IPS DF 6.9 (cell line): ENCODE measurements around the gene EPO.
"Not testable (repeated sequence)": the region's sequence is repeated elsewhere in the genome, so short reads cannot be mapped to it uniquely, and the experiment has no call there.

ENCODE experiments used
- DNase-seq: peaks from one replicate; pipeline ENCODE4 v3.0.0-alpha.2; 2013; ENCODE audit warnings: low read depth, low spot score
- H3K27ac ChIP-seq: one replicate; pipeline ENCODE4 v1.5.1; 2013; ENCODE audit warnings: low read length, control low read depth
- H3K27me3 ChIP-seq: 2 replicates; pipeline ENCODE4 v1.6.1; 2013; ENCODE audit warnings: mild to moderate bottlenecking, low read length; ENCODE audit not compliant: control insufficient read depth, insufficient read depth
- H3K36me3 ChIP-seq: 2 replicates; pipeline ENCODE4 v1.6.1; 2013; ENCODE audit warnings: low read length; ENCODE audit not compliant: control insufficient read depth, insufficient read depth
- H3K4me1 ChIP-seq: 2 replicates; pipeline ENCODE4 v1.6.1; 2013; ENCODE audit warnings: low read length; ENCODE audit not compliant: control insufficient read depth, insufficient read depth
- H3K4me3 ChIP-seq: 2 replicates; pipeline ENCODE4 v1.5.1; 2013; ENCODE audit warnings: mild to moderate bottlenecking, low read length
- H3K9me3 ChIP-seq: 2 replicates; pipeline ENCODE4 v1.6.1; 2013; ENCODE audit warnings: low read length, inconsistent platforms; ENCODE audit not compliant: control insufficient read depth, insufficient read depth
- WGBS: extraction: QIAGEN DNeasy Blood & Tissue Kit; methylation state at CpG from one replicate; pipeline ENCODE4 v1.1.7; 2013; ENCODE audit warnings: mixed read lengths, missing lambda C conversion rate; ENCODE audit not compliant: insufficient read length, insufficient coverage; 5-methylcytosine and 5-hydroxymethylcytosine counted together

Gene EPO

GRCh38 chr7:100689230-100690135, 30.8 kb upstream of the EPO start:
- DNase-seq: no peak
- Histone ChIP-seq H3K27ac (no peak overlapping the region), H3K9me3 (no peaks in the 10 kb centered on the region), H3K27me3 (no peaks in the 10 kb centered on the region), H3K4me1 (0 out of 2 replicates have a peak, but pooled peaks cover 2% of the 10 kb centered on the region), H3K36me3 (peaks cover 43% of the 10 kb centered on the region), H3K4me3 (no peak overlapping the region)
- no CpG with 5 or more reads among the region's 18 CpGs for WGBS

DNA sequence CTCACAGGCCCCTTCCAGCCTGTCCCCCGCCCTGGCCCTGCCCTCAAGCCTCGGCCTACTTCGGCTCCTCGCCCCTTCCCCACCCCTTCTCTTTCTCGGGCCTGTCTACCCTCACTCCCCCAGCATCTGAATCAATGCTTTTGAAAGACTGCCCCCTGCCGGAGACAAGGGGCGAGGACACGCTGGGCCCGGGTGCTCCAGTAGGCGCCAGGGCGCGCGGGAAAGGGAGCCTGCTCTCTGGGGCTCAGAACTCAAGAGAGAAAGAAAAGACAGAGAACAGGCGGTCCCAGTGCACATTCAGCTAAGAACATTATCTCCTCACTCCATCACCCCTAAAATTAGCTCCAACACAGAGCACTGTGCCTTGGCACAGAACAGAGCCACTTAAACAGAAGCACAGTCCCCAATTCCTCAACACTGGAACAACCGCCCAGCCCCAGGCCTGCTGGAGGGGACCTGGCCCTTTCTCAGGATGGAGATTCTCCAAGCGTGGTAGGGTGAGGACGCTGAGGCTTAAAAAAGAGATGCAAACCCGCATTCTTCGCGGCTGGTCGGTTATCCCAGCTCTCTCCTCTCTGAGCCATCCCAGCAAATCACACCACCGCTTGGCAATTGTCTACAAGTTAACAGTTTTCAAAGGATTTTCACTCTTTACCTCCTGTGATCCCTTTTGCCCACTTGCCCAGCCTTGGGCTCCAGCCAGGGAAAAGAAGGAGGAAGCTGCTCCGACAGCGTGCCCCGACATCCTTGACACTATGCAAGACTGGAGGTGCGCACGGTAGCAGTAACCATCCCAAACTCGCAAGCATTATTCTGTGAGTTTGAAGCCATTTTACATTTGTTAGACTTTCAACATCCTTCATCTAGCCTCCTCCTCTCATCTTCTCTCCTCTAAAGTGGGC, 28.3 kb upstream of the EPO start:
- Histone ChIP-seq H3K4me3 (peak overlapping the region; percentile 1; the same call in 1 of the 2 replicates), H3K27me3 (no peaks in the 10 kb centered on the region), H3K36me3 (peaks cover 19% of the 10 kb centered on the region), H3K27ac (no peak overlapping the region), H3K4me1 (0 out of 2 replicates have a peak, but pooled peaks cover 2% of the 10 kb centered on the region), H3K9me3 (no peaks in the 10 kb centered on the region)
- DNase-seq: peak; percentile 75
- WGBS: no CpG with 5 or more reads among the region's 28 CpGs

DNA sequence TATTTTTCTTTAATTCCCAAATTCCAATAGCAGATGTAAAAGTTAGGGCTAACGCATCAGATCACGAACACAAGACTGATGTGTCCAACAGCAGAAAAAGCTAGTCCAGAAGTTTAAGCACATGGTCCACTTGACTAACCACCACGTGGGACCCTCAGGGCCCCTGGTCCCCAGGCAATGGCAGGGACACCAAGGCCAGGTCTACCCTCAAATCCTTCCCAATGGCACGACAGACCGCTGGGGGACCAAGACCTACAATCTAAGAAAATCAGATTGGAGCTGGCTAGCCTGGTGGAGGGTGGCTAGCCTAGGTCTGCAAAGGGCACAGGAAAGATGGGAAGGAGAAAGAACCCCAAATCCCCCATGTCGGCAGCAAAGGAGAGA, 27.7 kb upstream of the EPO start:
- Histone ChIP-seq H3K9me3 (no peaks in the 10 kb centered on the region), H3K27ac (no peak overlapping the region), H3K4me3 (peak overlapping the region; percentile 88; the same call in 1 of the 2 replicates), H3K4me1 (0 out of 2 replicates have a peak, but pooled peaks cover 2% of the 10 kb centered on the region), H3K27me3 (no peaks in the 10 kb centered on the region), H3K36me3 (peaks cover 12% of the 10 kb centered on the region)
- no peak for DNase-seq
- no CpG with 5 or more reads among the region's 6 CpGs for WGBS

- no CpG with 5 or more reads among the region's 81 CpGs for WGBS
- DNase-seq: no peak
- H3K4me3 ChIP-seq: peak overlapping the region; percentile 88
- no peak overlapping the region for H3K27ac ChIP-seq
- no peaks in the 10 kb centered on the region for H3K27me3 ChIP-seq
- H3K36me3 ChIP-seq: peaks cover 5% of the 10 kb centered on the region
- no peaks in the 10 kb centered on the region for H3K9me3 ChIP-seq
- H3K4me1 ChIP-seq: 0 out of 2 replicates have a peak, but pooled peaks cover 2% of the 10 kb centered on the region
These were observed 26.8 kb upstream of the EPO start for GRCh38 chr7:100693312-100694097.

- Histone ChIP-seq H3K27ac (no peak within 1 kb of the TSS), H3K9me3 (no peaks in the 10 kb centered on the region), H3K4me3 (peak within 1 kb of the TSS; percentile 88), H3K4me1 (0 out of 2 replicates have a peak, but pooled peaks cover 2% of the 10 kb centered on the region), H3K36me3 (peaks cover 3% of the 10 kb centered on the region; the same call in 1 of the 2 replicates), H3K27me3 (no peaks in the 10 kb centered on the region)
- no peak for DNase-seq
- no CpG with 5 or more reads among the region's 102 CpGs for WGBS
These were observed 26.0 kb upstream of the EPO start, which contains the start of gene GIGYF1 for GRCh38 chr7:100694098-100694745. Gene GIGYF1 (minus strand): TSS chr7:100694250. CDS start chr7:100688238, 6,012 bp downstream.

GRCh38 chr7:100696123-100696521, 24.1 kb upstream of the EPO start:
- no CpG with 5 or more reads among the region's 6 CpGs for WGBS
- no peak for DNase-seq

DNA sequence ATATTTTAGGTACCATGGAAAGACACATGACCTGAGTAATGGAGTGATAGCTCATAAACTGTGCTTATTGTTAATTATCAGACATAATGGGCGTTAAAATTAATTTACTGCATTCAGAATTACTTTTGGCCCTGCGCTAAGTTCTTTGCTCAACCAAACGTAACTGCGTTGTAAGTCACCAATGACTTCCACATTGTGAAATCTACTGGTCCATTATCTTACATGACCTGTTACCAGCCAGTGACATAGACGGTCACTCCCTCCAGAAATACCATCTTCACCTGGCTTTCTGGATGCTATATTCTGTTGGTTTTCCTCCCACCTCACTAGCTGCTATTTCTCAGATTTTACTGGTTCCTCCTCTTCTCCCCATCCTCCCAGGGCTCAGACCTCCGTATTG, 21.2 kb upstream of the EPO start:
- no peak for DNase-seq
- Histone ChIP-seq H3K27ac (no peak overlapping the region), H3K27me3 (no peaks in the 10 kb centered on the region), H3K4me3 (no peak overlapping the region), H3K36me3 (no peaks in the 10 kb centered on the region), H3K4me1 (no peaks in the 10 kb centered on the region), H3K9me3 (no peaks in the 10 kb centered on the region)
- WGBS: no CpG with 5 or more reads among the region's 6 CpGs

More at GRCh38 chr7:100696123-100696521, 24.1 kb upstream of the EPO start:
- Histone ChIP-seq H3K36me3 (peaks cover 1% of the 10 kb centered on the region; the same call in 1 of the 2 replicates), H3K4me3 (no peak overlapping the region), H3K9me3 (no peaks in the 10 kb centered on the region), H3K27ac (no peak overlapping the region), H3K4me1 (0 out of 2 replicates have a peak, but pooled peaks cover under 1% of the 10 kb centered on the region), H3K27me3 (no peaks in the 10 kb centered on the region)

DNA sequence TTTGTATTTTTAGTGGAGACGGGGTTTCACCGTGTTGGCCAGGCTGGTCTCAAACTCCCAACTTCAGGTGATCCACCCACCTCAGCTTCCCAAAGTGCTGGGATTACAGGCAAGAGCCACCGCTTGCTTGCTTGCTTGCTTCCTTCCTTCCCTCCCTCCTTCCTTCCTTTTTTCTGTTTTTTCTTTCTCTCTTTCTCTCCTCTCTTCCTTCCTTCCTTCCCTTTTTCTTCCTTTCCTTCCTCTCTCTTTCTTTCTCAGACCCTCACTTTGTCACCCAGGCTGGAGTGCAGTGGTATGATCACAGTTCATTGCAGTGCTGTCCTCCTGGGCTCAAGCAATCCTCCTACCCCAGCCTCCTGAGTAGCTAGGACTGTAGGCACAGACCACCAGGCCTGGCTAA, 19.2 kb upstream of the EPO start:
- not testable (repeated sequence) for H3K4me3 ChIP-seq, H3K9me3 ChIP-seq, H3K36me3 ChIP-seq, DNase-seq, H3K27me3 ChIP-seq, H3K4me1 ChIP-seq, H3K27ac ChIP-seq
- WGBS: no CpG with 5 or more reads among the region's 3 CpGs

DNA sequence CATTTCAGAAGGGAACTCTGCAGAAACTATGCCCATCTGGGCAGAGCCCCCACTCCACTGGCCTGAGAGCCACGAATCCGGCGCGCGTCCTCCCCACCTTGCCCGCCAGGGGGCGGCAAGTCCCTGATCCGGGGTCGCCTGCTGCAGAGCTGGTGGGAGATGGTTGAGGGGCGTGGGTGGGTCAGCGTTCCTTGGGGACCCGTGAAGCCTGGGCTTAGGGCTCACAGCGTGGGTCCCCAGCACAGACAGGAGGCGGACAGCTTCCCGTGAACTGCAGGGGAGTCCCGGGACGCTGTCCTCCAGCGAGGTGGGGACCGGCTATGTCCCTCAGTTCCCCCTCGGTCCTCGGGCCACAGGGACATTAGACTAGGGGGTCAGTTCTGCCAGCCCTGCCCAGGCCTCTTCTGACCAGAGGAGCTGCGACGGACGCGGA, 14.9 kb upstream of the EPO start:
- H3K4me3 ChIP-seq: peak overlapping the region; percentile 75
- H3K27ac ChIP-seq: no peak overlapping the region
- no peaks in the 10 kb centered on the region for H3K9me3 ChIP-seq
- 0 out of 2 replicates have a peak, but pooled peaks cover 4% of the 10 kb centered on the region for H3K36me3 ChIP-seq
- H3K27me3 ChIP-seq: no peaks in the 10 kb centered on the region
- H3K4me1 ChIP-seq: no peaks in the 10 kb centered on the region
- DNase-seq: peak; percentile 60
- no CpG with 5 or more reads among the region's 25 CpGs for WGBS
